ENCODE measurements around the gene NUP210L.
"Not testable (repeated sequence)": the region's sequence is repeated elsewhere in the genome, so short reads cannot be mapped to it uniquely, and the experiment has no call there.

NUP210L gene

GRCh38 chr1:153991806-153992205, 163.1 kb downstream of the NUP210L start:
- no peak for DNase-seq (ENCODE audit: low spot score)

DNA sequence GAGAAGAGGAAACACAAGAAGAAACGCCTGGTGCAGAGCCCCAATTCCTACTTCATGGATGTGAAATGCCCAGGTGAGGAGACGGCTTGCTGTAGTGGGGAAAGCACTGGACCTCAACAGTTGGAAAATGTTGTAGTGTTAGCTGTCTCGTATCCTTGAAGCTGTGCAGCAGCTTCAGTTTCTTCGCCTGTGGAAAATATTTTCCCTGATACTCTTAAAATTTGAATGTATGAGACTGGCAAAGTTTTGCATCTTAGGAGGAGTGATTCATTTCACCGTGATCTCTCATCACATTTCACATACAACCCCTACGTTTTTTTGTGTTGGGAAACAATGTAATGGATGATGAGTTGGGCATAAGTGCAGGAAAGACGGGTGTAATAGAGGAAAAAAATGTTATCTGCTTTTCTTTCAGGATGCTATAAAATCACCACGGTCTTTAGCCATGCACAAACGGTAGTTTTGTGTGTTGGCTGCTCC, 163.7 kb downstream of the NUP210L start:
- no peak for DNase-seq (ENCODE audit: low spot score)

DNA sequence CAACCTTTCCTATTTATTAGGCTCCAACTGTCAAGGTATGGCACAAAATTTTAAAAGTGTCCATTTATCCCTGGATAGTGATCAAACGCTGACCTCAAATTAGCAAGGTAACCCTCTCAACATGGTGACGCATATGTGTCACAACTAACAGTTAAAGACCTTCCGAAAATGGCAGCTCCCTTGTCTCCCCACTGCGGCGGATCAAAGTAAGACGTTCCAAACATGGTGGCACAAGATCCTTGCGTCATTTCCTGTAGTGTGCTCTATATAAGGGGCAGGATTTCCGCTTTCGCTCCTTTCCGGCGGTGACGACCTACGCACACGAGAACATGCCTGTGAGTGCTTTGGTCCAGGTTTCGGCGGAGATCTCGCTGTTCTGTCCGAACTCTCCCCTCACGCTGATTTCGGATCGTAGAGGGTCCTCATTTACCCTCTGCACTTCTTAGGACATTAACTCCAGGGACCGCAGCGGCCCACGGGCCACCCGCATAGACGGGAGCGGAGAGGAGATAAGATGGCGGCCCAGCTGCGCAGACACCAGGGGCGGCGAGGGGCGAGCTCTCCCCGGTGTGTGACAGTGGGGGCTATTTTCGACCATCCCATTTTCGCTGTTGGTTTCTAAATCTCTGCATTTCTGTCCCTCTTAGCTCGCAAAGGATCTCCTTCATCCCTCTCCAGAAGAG, 164.3 kb downstream of the NUP210L start, which contains the start of gene RPS27:
Gene RPS27 (plus strand): TSS at position 295 of the 683 bp plus-strand sequence. CDS start 35 bp downstream, at position 330.
- peak; percentile 97 for DNase-seq (ENCODE audit: low spot score)

GRCh38 chr1:153987621-153988020, 167.3 kb downstream of the NUP210L start:
- no peak for DNase-seq (ENCODE audit: low spot score)

GRCh38 chr1:153985941-153986761, 168.7 kb downstream of the NUP210L start, which contains the start of gene RAB13:
Gene RAB13 (minus strand): TSS chr1:153986339. CDS start chr1:153986236, 103 bp downstream.
- DNase-seq (ENCODE audit: low spot score) = peak; percentile 95

- peak; percentile 67 for DNase-seq (ENCODE audit: low spot score)
These were observed 169.4 kb downstream of the NUP210L start for GRCh38 chr1:153985341-153985912.

DNA sequence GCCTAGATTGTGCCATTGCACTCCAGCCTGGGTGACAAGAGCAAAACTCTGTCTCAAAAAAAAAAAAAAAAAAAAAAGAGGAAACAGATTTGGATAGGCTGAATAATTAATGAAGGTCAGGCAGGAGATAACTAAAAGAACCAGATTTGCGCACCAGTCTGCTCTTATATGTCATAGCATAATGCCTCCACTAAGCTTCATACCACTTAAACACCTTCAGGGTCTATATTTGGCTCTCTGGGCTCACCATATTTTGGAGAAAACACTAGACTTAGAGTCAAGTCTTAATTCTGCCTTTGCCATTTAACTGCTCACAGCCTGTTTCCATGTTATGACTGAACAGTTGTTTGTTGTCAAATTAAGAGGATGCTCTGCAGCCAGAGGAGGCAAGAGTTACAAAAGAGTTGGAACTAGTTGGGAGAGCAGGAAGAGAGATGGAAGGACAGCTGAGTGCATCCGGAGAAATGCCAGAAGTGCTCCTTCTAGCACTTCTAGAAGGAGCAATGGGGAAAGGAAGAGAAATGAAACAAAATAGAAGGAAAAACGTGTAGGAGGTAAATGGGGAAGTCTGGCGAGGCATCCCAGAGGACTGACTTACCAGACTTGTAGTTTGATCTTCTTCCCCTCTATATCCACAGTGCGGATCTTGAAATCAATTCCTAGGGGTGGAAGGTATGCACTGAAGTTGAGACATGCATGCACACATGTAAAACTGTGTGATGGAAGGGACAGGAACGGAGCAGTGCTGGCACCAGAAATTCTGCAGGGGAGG, 170.6 kb downstream of the NUP210L start:
- DNase-seq (ENCODE audit: low spot score) = no peak

DNA sequence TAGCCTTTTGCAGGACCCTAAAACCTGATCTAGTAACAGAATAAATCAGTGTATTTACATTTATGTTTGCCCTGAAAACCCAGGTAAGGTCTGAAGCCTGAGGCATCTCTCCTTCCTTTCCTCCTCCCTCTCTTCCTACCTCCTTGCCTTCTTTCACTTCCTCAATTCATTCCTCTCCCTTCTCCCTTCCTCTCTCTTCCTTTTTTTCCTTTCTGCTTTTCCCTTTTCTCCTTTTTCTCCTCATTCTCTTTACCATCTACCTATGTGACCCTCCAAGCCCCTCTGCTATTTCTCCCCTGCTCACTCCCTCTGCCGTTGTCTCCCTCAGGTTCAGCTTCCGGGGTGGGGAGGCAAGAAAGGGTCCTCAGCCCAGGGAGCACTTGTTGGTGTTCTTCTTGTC, 173.1 kb downstream of the NUP210L start:
- not testable (repeated sequence) for DNase-seq (ENCODE audit: low spot score)

GRCh38 chr1:153979091-153979490, 175.8 kb downstream of the NUP210L start:
- not testable (repeated sequence) for DNase-seq (ENCODE audit: low spot score)

DNA sequence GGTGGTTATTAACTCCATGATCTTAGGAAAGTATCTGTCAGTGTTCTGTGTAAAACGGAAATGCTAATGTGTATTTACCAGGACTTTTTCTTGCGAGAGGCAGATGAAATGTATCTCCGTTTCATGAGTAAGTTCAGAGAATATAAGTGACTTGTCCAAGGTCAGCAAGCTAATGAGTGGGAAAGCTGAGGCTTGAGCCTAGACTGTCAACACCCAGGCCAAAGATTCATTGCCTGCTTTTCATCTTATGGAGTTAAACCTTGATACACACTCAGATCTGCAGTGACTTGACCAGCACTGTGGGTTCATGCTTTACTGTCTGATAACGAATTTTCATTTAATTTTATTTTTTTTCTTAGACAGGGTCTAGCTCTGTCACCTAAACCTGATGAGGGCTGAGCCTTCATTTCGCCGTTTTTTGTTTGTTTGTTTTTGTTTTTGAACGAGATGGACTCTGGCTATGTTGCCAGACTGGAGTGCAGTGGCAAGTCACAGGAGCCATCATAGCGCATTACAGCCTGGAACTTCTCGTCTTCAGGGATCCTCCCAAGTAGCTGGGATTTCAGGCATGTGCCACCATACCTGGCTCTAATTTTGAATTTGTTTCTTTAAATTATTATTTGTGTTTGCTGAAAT, 176.5 kb downstream of the NUP210L start:
- DNase-seq (ENCODE audit: low spot score) = no peak

DNA sequence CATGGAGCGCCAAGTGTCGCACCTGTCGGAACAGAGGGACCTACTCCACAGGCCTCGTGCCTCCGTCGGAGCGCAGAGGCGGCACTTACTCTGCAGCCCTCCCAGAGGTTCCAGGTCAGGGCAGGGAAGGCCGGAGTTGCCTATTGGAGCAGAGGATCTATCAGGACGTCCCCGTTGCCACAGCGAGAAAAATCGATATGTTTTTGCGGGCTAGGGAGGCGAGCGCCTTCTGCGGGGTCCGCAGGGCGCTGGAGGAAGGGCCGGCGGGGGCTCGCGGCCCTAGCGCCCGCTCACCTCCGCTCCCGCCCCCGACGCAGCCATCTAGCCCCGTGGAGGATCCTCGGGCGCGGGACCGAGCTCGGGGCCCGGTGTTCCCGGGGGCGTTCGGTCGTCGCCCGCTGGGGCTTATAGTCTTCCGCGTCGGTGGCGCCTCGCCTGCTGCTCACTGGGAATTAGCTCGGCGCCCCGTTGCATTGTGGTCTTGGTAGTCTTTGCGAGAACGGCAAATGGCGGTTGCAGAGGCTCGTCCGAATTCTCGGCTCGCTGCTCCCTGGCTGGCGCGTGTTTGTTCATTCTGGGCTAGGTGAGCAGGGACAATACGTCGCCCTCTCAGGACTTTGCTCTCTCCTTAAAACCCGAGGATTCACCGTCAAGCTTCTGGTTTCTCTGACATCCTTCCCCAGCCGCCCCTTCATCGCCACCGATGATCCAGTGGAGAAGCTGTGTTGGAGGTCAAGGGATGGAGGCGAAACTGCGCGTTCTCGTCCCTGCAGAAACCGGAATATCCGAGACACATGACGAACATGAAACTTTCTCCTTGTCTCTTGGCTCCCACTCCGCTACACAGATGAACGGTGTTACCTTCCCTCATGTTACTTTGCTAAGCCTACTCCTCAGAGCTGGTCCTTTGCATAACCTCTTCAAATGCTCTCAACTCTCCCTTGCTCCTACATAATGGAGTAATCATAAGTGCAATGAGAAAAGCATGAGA, 177.3 kb downstream of the NUP210L start, which contains the start of gene JTB:
Gene JTB (minus strand): TSS at position 425 of the 991 bp plus-strand sequence. CDS start 422 bp downstream, at position 3.
- peak; percentile 87 for DNase-seq (ENCODE audit: low spot score)

DNA sequence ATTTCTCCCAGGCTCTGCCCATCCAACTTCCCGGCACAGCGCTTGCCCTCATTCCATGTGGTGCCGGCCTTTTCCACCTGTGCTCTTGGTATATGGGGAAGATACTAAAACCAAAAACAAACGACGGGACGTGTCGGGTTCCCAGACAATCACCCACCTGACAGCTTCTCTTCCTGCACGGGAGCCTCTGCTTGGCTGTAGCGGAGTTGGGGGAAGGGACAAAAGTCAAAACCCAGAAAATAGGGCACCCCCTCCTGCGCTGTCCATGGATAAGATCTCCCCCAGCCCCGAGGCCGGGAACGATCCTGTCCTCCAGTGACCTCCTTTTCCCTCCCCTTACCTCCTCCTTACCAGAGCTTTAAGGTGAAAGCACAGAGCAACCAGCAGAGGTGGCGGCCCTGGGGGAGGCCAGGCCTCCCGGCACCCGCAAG, 178.0 kb downstream of the NUP210L start:
- no peak for DNase-seq (ENCODE audit: low spot score)

DNA sequence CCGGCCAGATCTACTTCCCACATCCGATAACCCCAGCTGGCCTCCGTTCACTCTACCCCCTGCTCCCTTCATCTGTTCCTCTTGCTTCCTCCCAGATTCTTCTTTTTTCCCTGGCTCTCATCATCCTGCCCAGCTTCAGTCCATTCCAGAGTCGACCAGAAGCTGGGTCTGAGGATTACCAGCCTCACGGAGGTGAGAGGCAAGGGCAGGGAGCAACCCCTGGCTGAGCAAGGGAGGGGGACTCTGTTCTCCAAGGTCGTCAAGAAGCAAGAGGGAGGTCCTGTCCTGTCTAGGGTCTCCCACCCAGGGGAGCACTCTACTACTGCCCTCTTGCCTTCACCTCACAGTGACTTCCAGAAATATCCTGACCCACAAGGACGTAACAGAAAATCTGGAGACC, 181.3 kb downstream of the NUP210L start:
- no peak for DNase-seq (ENCODE audit: low spot score)

GRCh38 chr1:153973071-153973470, 181.8 kb downstream of the NUP210L start:
- no peak for DNase-seq (ENCODE audit: low spot score)

- DNase-seq (ENCODE audit: low spot score) = no peak
These were observed 184.5 kb downstream of the NUP210L start for GRCh38 chr1:153970346-153970745.

DNA sequence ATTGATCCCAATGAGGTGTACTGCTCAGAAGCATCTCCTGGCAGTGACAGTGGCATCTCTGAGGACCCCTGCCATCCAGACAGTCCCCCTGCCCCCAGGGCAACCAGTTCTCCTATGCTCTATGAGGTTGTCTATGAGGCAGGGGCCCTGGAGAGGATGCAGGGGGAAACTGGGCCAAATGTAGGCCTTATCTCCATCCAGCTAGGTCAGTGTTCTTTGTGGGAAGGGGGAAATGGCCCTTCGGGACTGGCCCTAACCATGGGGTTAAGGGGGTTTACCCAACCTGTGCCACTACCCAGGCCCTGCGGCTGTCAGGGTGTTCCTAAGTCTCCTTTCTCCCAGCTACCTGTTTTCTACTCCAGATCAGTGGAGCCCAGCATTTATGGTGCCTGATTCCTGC, 185.9 kb downstream of the NUP210L start:
- DNase-seq (ENCODE audit: low spot score) = no peak

- no peak for DNase-seq (ENCODE audit: low spot score)
These were observed 186.5 kb downstream of the NUP210L start for GRCh38 chr1:153968408-153968807.

DNA sequence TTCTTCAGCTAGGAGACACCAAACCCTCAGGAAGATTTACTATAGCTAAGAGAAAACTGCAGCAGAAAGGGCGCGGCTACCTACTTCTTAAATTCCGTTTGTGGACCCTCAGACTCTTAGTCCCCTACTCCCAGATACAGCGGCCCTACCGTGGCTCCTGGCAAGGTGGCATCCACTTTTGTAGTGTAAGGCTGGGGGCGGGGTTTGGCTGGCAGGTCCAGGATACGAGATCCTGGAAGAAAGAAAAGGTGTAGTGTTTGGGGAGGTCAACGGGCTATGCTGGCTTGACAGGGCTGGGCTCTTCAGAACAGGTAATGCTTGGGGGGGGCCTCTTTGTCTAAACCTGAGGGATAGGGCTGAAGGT, 186.9 kb downstream of the NUP210L start:
- no peak for DNase-seq (ENCODE audit: low spot score)

GRCh38 chr1:153967107-153967999, 187.5 kb downstream of the NUP210L start, which contains the start of gene CREB3L4:
Gene CREB3L4 (plus strand): TSS chr1:153967902. CDS start chr1:153968526, 624 bp downstream.
- peak; percentile 94 for DNase-seq (ENCODE audit: low spot score)

Measured in AG08395 (cell line).